Right atrium auricular region (tissue), 2 donors: Measurements from ENCODE around the gene AGO3. TPM values are rescaled to one million over a fixed set of nuclear protein-coding genes. Genes with fewer than 3 reads are reported as not detected.

Experiments
- DNase-seq: peaks from one replicate; pipeline ENCODE4 v3.0.0-alpha.2; 2019; ENCODE audit warnings: low spot score
- H3K27ac ChIP-seq, 2 donors: fragments of 200-600 bp; sonication (generic); 1 replicate in 1 of 2; 2 replicates in 1 of 2; pipeline ENCODE4 v1.5.1; 2016 to 2019
- H3K27me3 ChIP-seq, 2 donors: fragments of 200-600 bp; sonication (generic); one replicate each; pipeline versions ENCODE4 v1.5.1 to v1.6.0; 2017 to 2019
- H3K36me3 ChIP-seq: fragments of 200-600 bp; sonication (generic); one replicate; pipeline ENCODE4 v1.5.1; 2016
- H3K4me1 ChIP-seq, 2 donors: fragments of 200-600 bp; sonication (generic); one replicate each; pipeline versions ENCODE4 v1.5.1 to v1.6.0; 2017 to 2019
- H3K4me3 ChIP-seq, 2 donors: fragments of 200-600 bp; sonication (generic); 1 replicate in 1 of 2; 2 replicates in 1 of 2; pipeline ENCODE4 v1.5.1; 2017 to 2019; ENCODE audit warnings: mild to moderate bottlenecking in 1 of 2, moderate library complexity in 1 of 2
- H3K9me3 ChIP-seq, 2 donors: fragments of 200-600 bp; sonication (generic); one replicate each; pipeline ENCODE4 v1.5.1; 2019
- CTCF ChIP-seq, 2 donors: fragments of 200-600 bp; sonication (generic); IDR thresholded peaks; one replicate each; pipeline ENCODE4 v1.5.1; 2019; ENCODE audit warnings: antibody characterized with exemption in 2 of 2
- total RNA-seq, 2 donors: library from RNA; depleted of rRNA; stranded (reverse); fragments of >200 nt; gene quantifications; one replicate each; pipeline ENCODE4 v1.1.0, GENCODE V29; 2016

AGO3 gene
- total RNA-seq, 2 donors from 2014 or later, result 10.1 to 10.6 TPM

- H3K36me3 ChIP-seq, result peaks cover 32% of the 10 kb centered on the region
- H3K4me3 ChIP-seq, result no peak overlapping the region
- DNase-seq, result no peak
- peaks cover 0 to 19% of the 10 kb centered on the region in 2 donors for H3K4me1 ChIP-seq
- no peaks in the 10 kb centered on the region for H3K9me3 ChIP-seq
- H3K27me3 ChIP-seq, result no peaks in the 10 kb centered on the region
- TF ChIP-seq CTCF (IDR thresholded peaks at IDR 0.05), result no peak
- no peak overlapping the region for H3K27ac ChIP-seq
These were observed 160.8 kb downstream of the AGO3 start for GRCh38 chr1:36091698-36092097.

- Histone ChIP-seq H3K9me3 (no peaks in the 10 kb centered on the region), H3K4me1 (peaks cover 0 to 19% of the 10 kb centered on the region in 2 donors), H3K27ac (no peak overlapping the region), H3K36me3 (peaks cover 32% of the 10 kb centered on the region), H3K4me3 (no peak overlapping the region), H3K27me3 (no peaks in the 10 kb centered on the region)
- DNase-seq, result no peak
- TF ChIP-seq CTCF (IDR thresholded peaks at IDR 0.05), result no peak
These were observed 161.4 kb downstream of the AGO3 start for GRCh38 chr1:36092166-36092797.

- DNase-seq, result no peak
- Histone ChIP-seq H3K4me3 (no peak overlapping the region), H3K27ac (no peak overlapping the region), H3K4me1 (peaks cover 0 to 19% of the 10 kb centered on the region in 2 donors), H3K36me3 (peaks cover 32% of the 10 kb centered on the region), H3K27me3 (no peaks in the 10 kb centered on the region), H3K9me3 (no peaks in the 10 kb centered on the region)
- no peak for TF ChIP-seq CTCF (IDR thresholded peaks at IDR 0.05)
These were observed 161.9 kb downstream of the AGO3 start for GRCh38 chr1:36092798-36093185.

GRCh38 chr1:36093226-36093625 is 162.3 kb downstream of the AGO3 start:
- Histone ChIP-seq H3K27me3 (no peaks in the 10 kb centered on the region), H3K36me3 (peaks cover 32% of the 10 kb centered on the region), H3K4me3 (no peak overlapping the region), H3K27ac (no peak overlapping the region), H3K9me3 (no peaks in the 10 kb centered on the region), H3K4me1 (peaks cover 0 to 15% of the 10 kb centered on the region in 2 donors)
- DNase-seq, result no peak
- no peak for TF ChIP-seq CTCF (IDR thresholded peaks at IDR 0.05)

- Histone ChIP-seq H3K27me3 (no peaks in the 10 kb centered on the region), H3K27ac (no peak overlapping the region), H3K9me3 (no peaks in the 10 kb centered on the region), H3K36me3 (peaks cover 32% of the 10 kb centered on the region), H3K4me3 (no peak overlapping the region), H3K4me1 (peaks cover 0 to 12% of the 10 kb centered on the region in 2 donors)
- DNase-seq, result no peak
- TF ChIP-seq CTCF (IDR thresholded peaks at IDR 0.05), result no peak
These were observed 163.0 kb downstream of the AGO3 start for GRCh38 chr1:36093929-36094328.

- Histone ChIP-seq H3K27me3 (no peaks in the 10 kb centered on the region), H3K4me1 (peaks cover 0 to 10% of the 10 kb centered on the region in 2 donors), H3K9me3 (no peaks in the 10 kb centered on the region), H3K4me3 (no peak overlapping the region), H3K36me3 (peaks cover 32% of the 10 kb centered on the region), H3K27ac (no peak overlapping the region)
- no peak for DNase-seq
- TF ChIP-seq CTCF (IDR thresholded peaks at IDR 0.05), result no peak
These were observed 163.7 kb downstream of the AGO3 start for GRCh38 chr1:36094621-36095061.
